Putamen (tissue), 1 donor: ENCODE data around the gene CADM2.

Experiments
- DNase-seq: peaks from one replicate; pipeline ENCODE4 v3.0.0-alpha.2; 2016; ENCODE audit warnings: low spot score

The CADM2 gene

GRCh38 chr3:85321892-85322291 lies 363.1 kb downstream of the CADM2 start:
- DNase-seq: no peak

DNA sequence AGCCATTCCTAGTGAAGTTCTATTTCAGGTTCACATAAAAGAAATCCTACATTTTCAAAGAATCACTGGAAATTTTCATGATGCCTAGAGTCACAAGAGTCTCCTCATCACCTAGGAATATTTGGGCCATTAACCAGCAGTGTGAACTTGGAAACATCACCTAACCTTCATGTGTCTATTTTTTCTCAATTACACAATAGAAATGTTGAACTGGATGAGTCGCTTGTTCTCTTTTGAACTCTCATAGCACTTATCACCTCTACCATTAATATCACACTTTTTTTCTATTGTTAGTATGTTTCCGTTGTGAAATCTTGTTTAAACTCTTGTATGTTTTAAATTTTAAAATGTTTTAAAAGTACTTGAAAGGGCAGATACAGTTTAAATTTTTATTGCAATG lies 371.3 kb downstream of the CADM2 start:
- no peak for DNase-seq

DNA sequence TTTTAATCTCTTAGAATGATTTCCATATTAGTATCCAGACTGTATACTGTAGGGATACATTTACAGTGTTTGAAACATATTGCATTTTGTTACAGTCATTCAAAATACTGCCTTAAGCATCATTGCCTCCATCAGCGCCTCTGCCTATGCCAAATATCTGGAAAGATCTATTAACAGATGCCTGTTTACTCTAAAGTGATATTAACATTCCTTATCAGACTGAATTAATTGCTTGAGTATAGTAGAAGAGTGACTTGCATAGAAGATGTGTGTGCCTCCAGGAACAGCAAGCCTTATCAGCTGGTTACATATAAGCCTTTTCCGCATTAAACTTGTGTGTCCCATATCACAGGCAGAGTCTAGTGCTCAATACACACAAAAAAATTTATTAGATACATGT lies 379.1 kb downstream of the CADM2 start:
- no peak for DNase-seq

DNA sequence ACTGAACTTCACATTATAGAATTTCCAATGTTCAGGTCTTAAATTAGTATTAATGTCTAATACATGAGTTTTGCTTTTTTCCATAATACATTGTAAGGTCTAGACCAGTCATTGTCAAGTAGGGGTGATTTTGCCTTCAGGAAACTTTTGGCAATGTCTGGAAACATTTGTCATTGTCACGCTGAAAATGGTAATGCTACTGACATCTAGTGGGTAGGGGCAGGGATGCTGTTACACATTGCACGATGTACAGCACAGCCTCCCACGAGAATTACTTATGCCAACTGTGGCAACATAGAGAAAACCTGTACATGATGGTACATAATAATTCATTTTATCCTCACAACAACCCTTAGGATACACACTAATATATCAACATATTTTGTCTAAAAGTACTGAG lies 384.1 kb downstream of the CADM2 start:
- peak; percentile 69 for DNase-seq

DNA sequence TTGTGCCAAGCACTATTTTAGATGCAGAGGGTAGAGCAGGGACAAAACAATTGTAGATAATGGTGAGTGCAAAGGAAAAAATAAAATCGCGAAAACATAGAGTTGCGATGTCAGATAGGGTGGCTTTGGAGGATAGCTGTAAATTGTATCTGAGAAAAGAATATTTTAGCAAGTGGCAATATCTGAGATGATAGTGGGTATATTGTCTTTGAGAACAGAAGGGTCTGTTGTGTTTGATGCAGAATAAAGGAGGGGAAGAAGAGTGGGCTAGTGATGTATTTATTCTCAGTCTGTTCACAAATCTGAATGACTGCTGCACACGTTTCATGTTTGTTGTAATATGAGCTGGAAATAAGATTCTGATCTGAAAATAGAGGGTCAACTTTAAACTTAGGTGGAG lies 396.8 kb downstream of the CADM2 start:
- peak; percentile 82 for DNase-seq

- peak; percentile 81 for DNase-seq
Measured at GRCh38 chr3:85360742-85361387, 402.1 kb downstream of the CADM2 start.

DNA sequence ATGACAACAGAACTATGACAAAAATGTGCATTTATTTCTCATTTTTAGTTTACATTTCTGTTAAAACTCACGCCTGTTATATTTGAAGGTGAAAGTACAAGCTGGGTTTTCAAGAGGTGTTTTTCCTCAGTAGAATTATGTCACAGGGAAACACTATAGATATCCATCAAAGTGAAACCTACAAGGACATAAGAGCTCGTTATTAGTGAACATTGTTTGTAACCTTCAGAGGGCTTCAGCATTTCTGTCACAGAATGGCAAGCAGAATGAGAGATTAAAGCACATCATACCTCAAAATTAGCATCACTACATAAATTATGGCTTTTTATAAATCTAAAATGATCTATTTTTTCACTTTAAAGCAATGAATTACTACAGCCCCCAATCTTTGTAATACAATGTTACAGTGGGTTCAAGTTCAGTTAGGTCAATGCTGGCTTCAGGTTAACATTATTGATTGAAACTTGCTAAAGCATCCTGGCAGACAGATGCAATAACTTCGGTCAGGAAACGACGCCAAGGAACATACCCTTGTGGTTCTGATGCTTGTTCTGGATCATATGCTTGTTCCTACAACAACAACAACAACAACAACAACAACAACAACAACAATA lies 405.6 kb downstream of the CADM2 start:
- no peak for DNase-seq

- no peak for DNase-seq
Measured at GRCh38 chr3:85370341-85370740, 411.6 kb downstream of the CADM2 start.

- DNase-seq: no peak
Measured at GRCh38 chr3:85376131-85376530, 417.3 kb downstream of the CADM2 start.

DNA sequence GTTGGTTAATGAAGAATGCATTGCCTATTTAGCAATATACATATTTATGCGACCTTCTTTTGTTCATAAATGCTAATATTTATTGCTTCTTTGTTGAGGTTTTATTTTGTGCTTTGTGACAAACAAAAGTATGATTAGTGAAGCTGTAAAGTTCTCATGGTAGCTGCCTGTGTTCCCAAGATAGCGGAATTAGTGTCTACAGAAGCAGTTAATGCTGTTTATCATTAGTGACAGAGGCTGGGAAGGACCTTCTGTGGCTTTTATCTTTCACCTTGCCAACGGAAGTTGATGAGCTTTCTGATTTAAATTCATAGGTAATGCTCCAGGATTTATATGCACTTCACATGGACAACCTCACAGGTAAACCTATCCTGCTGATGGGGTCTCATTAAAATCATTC lies 418.3 kb downstream of the CADM2 start:
- no peak for DNase-seq

DNA sequence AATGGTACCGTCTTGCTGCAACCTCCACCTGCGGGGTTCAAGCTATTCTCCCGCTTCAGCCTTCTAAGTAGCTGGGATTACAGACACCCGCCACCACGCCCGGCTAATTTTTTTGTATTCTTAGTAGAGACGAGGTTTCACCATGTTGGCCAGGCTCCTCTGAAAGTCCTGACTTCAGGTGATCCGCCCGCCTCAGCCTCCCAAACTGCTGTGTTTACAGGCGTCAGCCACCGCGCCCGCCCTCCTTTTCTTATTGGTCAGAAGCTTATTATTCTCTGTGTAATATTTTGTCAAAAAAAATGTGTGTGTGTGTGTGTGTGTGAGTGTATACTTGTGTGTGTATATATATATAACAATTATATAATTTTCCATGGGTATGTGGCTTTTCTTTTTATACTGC lies 425.6 kb downstream of the CADM2 start:
- DNase-seq: no peak

DNA sequence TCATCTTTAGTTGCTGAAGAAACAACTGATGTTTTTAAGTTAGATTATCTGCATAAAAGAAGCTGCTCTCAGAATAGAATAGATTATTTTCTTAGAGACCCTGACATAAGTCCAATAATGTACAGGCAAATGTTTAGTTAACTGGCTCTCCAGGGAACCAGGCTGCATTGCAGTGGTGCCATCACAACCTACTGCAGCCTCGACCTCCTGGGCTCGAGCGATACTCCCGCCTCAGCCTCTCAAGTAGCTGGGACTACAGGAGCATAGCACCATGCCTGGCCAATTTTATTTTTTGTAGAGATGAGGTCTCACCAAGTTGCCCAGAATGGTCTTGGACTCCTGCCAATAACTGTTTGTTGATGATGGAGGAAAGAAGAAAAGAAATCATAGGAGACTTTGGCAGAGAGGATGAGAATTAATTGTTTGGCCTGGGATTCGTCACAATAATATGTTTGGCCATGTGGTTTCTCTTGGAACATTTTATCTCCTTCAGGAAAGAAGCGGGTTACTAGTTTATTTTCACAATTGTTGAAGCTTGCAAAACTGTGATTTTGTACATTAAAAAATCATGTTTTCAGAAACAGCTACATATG lies 429.2 kb downstream of the CADM2 start:
- no peak for DNase-seq

DNA sequence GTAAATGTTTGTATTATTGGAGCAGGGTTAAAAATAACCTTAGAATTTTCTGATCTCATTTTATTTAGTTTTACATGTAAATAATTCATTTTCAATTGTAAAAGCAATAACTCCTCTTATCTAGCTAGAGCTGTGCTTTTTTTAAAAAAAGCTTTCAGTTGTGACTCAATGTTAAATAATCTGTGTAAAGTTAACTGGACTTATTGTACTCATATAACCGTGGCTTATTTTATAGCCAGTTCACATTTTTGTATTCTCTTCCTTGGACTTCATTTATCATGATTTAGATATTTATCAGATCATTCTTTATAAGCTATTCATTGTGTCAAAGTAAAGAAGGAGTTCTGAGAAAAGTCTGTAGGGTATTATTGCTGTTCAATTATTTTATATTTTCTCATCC lies 435.6 kb downstream of the CADM2 start:
- DNase-seq: no peak

DNA sequence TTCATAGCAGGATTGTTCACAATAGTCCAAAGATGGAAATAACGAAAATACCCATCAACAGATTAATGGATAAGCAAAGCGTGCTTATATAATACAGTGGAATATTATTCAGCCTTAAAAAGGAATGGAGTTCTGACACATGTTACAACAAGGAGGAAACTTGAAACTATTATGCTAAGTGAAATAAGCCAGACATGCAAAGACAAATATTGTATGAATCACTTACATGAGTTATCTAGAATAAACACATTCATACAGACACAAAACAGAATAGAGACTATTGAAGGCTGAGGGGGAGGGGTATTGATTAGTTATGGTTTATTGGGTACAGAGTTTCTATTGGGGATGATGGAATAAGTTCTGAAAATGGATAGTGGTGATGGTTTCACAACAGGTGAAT lies 438.6 kb downstream of the CADM2 start:
- no peak for DNase-seq

- no peak for DNase-seq
Measured at GRCh38 chr3:85426121-85426520, 467.3 kb downstream of the CADM2 start.

DNA sequence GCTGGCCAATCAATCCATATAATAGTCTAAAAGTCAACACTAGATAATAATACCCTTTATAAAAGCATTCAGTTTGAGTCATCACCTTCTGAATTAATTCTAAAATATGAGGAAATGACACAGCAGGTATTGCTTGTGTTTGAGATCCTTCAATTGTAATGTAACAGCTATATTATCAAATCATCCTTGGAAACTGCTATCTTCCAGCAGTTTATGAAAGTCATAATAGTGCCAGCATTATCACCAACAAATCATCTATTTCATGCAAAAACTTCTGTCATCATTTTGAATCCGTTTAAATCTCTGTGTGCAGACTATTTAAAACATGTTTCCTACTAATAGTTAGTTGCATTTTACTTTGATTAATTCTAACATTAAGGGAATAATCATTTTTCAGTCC lies 468.7 kb downstream of the CADM2 start:
- DNase-seq: no peak

GRCh38 chr3:85432081-85432480 lies 473.3 kb downstream of the CADM2 start:
- no peak for DNase-seq

DNA sequence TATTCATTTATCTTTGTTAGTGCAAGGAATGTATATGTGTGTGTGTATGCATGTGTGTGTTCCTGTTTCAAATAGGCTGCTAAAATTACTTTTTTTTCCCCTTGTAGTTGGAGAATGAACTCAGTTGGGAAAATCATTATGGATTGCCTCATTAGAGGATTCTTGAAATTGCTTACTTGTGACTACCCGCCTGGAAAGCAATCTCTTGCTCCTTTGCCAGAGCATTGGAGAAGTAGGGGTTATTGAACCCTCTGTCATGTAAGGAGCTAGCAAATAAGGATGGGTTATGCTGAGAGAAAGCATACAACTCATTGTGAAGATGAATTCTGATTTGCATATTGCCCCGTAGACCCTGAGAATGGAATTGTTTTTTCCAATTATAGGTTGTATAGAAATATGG lies 474.5 kb downstream of the CADM2 start:
- no peak for DNase-seq

- DNase-seq: no peak
Measured at GRCh38 chr3:85455561-85456200, 496.9 kb downstream of the CADM2 start.

GRCh38 chr3:85474241-85474640 lies 515.5 kb downstream of the CADM2 start:
- DNase-seq: no peak

- no peak for DNase-seq
Measured at GRCh38 chr3:85475346-85475745, 516.6 kb downstream of the CADM2 start.

DNA sequence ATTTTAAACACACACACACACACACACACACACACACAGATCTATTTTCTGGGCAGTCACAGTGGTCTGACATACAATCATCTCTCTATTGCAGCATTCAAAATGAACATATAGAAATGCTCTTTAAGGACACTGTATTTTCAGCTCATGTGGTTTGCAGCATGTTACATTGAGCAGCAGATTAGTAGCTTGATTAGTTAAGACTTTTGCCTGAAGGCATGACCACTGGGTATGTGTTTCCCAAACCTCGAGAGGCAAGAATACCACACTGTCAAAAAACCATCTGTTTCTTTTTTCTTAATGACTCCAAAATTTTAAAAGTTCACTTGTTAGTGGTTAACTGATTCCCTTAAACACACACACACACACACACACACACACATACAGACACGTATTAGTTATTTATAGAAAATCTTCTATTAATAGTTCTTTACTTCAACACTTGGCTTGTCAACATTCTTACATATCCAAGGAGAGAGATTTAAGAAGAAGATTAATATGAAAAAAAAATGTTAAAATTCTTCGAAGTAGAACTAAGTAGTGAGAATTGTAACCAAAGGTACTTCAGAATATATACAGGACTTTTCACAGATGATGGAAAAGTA lies 518.2 kb downstream of the CADM2 start:
- no peak for DNase-seq
